GM13976 (cell line): ENCODE data around the gene LETM1.

ENCODE experiments used
- DNase-seq: peaks from one replicate; pipeline ENCODE4 v3.0.0; 2012; ENCODE audit warnings: low spot score
- in situ Hi-C: fragments of 300-500 bp; cut with MboI; formaldehyde crosslinking; loops from one replicate; pipeline ENCODE4 v1.12.0; 2022; ENCODE audit warnings: low sequenced_read_pairs, mixed read lengths, inconsistent platforms; ENCODE audit not compliant: unreplicated experiment
- TF ChIP-seq, protein P1 (sequence below): IDR thresholded peaks from 2 replicates; pipeline ENCODE4 v1.5.1; 2012; ENCODE audit warnings: borderline replicate concordance, mild to moderate bottlenecking; ENCODE audit not compliant: insufficient read depth; ENCODE audit errors: extremely low read depth, missing control alignments, control extremely low read depth

The LETM1 gene

GRCh38 chr4:1794809-1795298 lies 61.1 kb downstream of the LETM1 start:
- in situ Hi-C loops = no loop called here
- DNase-seq = no peak
- TF ChIP-seq, protein P1, sequence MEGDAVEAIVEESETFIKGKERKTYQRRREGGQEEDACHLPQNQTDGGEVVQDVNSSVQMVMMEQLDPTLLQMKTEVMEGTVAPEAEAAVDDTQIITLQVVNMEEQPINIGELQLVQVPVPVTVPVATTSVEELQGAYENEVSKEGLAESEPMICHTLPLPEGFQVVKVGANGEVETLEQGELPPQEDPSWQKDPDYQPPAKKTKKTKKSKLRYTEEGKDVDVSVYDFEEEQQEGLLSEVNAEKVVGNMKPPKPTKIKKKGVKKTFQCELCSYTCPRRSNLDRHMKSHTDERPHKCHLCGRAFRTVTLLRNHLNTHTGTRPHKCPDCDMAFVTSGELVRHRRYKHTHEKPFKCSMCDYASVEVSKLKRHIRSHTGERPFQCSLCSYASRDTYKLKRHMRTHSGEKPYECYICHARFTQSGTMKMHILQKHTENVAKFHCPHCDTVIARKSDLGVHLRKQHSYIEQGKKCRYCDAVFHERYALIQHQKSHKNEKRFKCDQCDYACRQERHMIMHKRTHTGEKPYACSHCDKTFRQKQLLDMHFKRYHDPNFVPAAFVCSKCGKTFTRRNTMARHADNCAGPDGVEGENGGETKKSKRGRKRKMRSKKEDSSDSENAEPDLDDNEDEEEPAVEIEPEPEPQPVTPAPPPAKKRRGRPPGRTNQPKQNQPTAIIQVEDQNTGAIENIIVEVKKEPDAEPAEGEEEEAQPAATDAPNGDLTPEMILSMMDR = no peak

DNA sequence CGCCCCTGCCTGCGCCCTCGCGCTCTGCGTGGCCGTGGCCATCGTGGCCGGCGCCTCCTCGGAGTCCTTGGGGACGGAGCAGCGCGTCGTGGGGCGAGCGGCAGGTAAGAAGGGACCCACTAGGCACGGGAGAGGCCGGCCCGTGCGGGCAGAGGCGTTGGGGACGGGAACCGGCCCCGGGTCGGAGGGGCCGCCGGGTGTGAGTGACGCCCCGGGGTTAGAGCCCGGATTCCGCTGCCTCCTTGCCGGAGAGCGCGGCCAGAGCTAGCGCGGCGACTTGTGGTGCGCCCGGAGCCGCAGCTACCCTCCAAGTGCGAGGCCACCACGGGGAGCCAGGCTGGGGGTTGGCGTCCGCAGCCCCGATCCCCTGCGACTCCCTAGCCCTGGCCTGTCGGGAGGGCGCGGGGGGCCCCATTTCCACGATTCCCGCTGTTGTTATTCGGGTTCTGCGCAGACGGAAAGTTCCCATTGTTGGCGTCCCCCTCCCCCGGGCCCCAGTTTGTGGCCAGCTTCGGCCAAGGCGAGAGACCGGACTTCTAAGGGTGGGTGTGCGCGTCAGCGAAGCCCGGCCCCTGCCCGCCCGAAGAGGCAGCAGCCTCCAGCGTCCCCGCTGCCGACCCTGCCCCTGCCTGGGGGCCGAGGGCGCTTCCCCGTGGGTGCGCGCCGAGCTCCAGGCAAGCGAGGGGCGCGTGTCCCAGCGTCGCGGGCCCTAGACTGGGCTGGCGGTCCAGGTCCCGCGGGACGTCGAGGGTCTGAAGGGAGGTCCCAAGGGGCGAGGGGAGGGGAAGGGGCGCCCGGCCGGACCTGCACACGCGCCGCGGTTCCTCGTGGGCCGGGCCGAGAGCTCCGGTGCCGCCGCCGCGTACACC lies 61.8 kb downstream of the LETM1 start:
- peak; percentile 58 for DNase-seq
- TF ChIP-seq, protein P1 = no peak
- in situ Hi-C loops = no loop called here

DNA sequence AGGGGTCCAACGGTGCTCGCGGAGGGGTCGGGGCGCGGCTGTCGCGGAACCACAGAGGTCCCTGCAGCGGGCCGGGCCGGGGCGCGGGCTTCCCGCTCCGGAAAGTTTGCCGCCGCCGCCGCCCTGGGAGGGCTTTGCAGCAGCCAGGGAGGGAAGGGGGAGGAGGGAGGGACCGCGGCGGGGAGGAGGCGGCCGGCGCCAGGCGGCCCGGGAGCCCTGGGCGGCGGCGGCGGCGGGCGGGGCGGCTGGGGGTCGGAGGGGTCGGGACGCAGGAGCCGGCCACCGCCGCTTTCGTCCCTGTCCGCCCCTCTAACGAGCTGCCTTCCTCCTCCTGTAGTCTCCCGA lies 62.5 kb downstream of the LETM1 start:
- in situ Hi-C loops = no loop called here
- peak; percentile 72 for DNase-seq
- TF ChIP-seq, protein P1 = no peak

GRCh38 chr4:1792832-1793495 lies 63.0 kb downstream of the LETM1 start, which contains the start of gene FGFR3:
FGFR3 (plus strand) TSS chr4:1793293; CDS start chr4:1793935, 642 bp downstream.
- peak; percentile 93 for DNase-seq
- TF ChIP-seq, protein P1 = no peak
- in situ Hi-C loops = no loop called here

DNA sequence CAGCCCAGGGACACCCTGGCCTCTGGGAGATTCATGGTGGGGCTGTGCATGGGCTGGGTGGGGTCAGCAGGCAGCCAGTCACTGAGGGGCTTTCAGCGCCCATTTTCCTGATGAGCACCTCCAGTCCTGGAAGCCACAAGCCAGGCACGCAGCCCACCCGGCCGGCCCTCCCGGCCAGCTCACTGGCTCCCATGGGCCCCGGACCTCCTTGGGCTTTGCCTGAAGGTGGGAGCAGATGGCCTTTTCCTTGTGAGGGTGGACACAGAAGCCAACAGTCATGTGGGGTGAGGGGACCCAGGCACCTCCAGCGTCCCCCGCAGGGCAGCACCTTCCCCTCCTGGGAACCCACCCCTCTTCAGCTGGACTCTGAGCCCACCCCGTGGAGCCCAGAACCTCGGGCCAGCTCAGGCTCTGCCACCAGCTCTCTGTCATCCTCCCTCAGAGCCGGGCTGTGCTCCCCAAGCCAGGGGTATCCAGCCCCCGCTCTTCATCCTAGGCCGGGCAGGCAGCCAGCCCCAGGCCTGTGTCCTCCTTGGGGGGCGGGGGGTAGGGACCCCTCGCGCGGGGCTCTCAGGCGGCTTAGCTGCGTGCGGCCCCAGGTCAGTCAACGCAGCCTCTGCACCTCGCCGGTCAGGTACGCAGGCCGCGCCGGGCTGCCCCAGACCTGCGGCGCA lies 63.7 kb downstream of the LETM1 start:
- DNase-seq = no peak
- TF ChIP-seq, protein P1 = no peak
- in situ Hi-C loops = no loop called here

GRCh38 chr4:1790005-1790404 lies 66.0 kb downstream of the LETM1 start:
- TF ChIP-seq, protein P1 = no peak
- in situ Hi-C loops = no loop called here
- DNase-seq = no peak
